H9 (cell line): ENCODE results near the gene HGS. TPM values are rescaled to one million over a fixed set of nuclear protein-coding genes. Genes with fewer than 3 reads are reported as not detected.

Source experiments
- DNase-seq: peaks from one replicate; pipeline ENCODE4 v3.0.0-alpha.2; 2017
- H2AFZ ChIP-seq: one replicate; pipeline ENCODE4 v1.6.1; 2013; ENCODE audit warnings: mild to moderate bottlenecking, low read length, control low read depth, moderate library complexity
- H2AK5ac ChIP-seq: 2 replicates; pipeline ENCODE4 v1.6.1; 2013; ENCODE audit warnings: low read length, control low read depth, mixed read lengths; ENCODE audit not compliant: insufficient read length
- H2BK120ac ChIP-seq: one replicate; pipeline ENCODE4 v1.6.1; 2013; ENCODE audit warnings: low read depth, mild to moderate bottlenecking, low read length, control low read depth, inconsistent platforms; ENCODE audit not compliant: poor library complexity, severe bottlenecking
- H2BK12ac ChIP-seq: 2 replicates; pipeline ENCODE4 v1.6.1; 2013; ENCODE audit warnings: low read length, control low read depth, mixed read lengths, low read depth; ENCODE audit not compliant: insufficient read length
- H2BK15ac ChIP-seq: 2 replicates; pipeline ENCODE4 v1.6.1; 2013; ENCODE audit warnings: low read depth, low read length, control low read depth
- H2BK20ac ChIP-seq: one replicate; pipeline ENCODE4 v1.6.1; 2013; ENCODE audit warnings: low read depth, mild to moderate bottlenecking, low read length, control low read depth, inconsistent platforms; ENCODE audit not compliant: poor library complexity, severe bottlenecking
- H2BK5ac ChIP-seq: 2 replicates; pipeline ENCODE4 v1.6.1; 2013; ENCODE audit warnings: low read length, control low read depth, mixed read lengths; ENCODE audit not compliant: insufficient read length
- H3K14ac ChIP-seq: 2 replicates; pipeline ENCODE4 v1.6.1; 2013; ENCODE audit warnings: low read length, control low read depth; ENCODE audit not compliant: insufficient read depth
- H3K18ac ChIP-seq: 2 replicates; pipeline ENCODE4 v1.6.1; 2013; ENCODE audit warnings: low read depth, mild to moderate bottlenecking, mixed read lengths, low read length, control low read depth; ENCODE audit not compliant: insufficient read length
- H3K23ac ChIP-seq: 2 replicates; pipeline ENCODE4 v1.6.1; 2013; ENCODE audit warnings: low read length, control low read depth, mixed read lengths, low read depth; ENCODE audit not compliant: insufficient read length
- H3K23me2 ChIP-seq: 2 replicates; pipeline ENCODE4 v1.6.1; 2013; ENCODE audit warnings: low read depth, mild to moderate bottlenecking, mixed read lengths, low read length, control low read depth; ENCODE audit not compliant: insufficient read length, poor library complexity, severe bottlenecking
- H3K27ac ChIP-seq: 2 replicates; pipeline ENCODE4 v1.5.1; 2013; ENCODE audit warnings: low read length, control low read depth, mixed read lengths, low read depth; ENCODE audit not compliant: insufficient read length
- H3K27me3 ChIP-seq: 2 replicates; pipeline ENCODE4 v1.6.1; 2013; ENCODE audit warnings: low read length, control low read depth, inconsistent platforms; ENCODE audit not compliant: insufficient read depth
- H3K4ac ChIP-seq: 2 replicates; pipeline ENCODE4 v1.6.1; 2013; ENCODE audit warnings: low read depth, mild to moderate bottlenecking, control low read depth, inconsistent platforms, low read length, moderate library complexity
- H3K4me1 ChIP-seq: 2 replicates; pipeline ENCODE4 v1.6.1; 2013; ENCODE audit warnings: low read length, control low read depth, inconsistent platforms; ENCODE audit not compliant: insufficient read depth
- H3K4me2 ChIP-seq: 2 replicates; pipeline ENCODE4 v1.6.1; 2013; ENCODE audit warnings: low read length, control low read depth, mixed read lengths; ENCODE audit not compliant: insufficient read length, insufficient read depth
- H3K56ac ChIP-seq: 2 replicates; pipeline ENCODE4 v1.6.1; 2013; ENCODE audit warnings: low read depth, mild to moderate bottlenecking, mixed read lengths, low read length, control low read depth; ENCODE audit not compliant: insufficient read length
- H3K79me1 ChIP-seq: 2 replicates; pipeline ENCODE4 v1.6.1; 2013; ENCODE audit warnings: low read depth, mild to moderate bottlenecking, moderate library complexity, low read length, control low read depth, inconsistent platforms; ENCODE audit not compliant: insufficient read depth, poor library complexity, severe bottlenecking
- H3K79me2 ChIP-seq: 2 replicates; pipeline ENCODE4 v1.6.1; 2013; ENCODE audit warnings: low read length, control low read depth, inconsistent platforms; ENCODE audit not compliant: insufficient read depth
- H3K9ac ChIP-seq: 2 replicates; pipeline ENCODE4 v1.6.1; 2013; ENCODE audit warnings: low read length, control low read depth, mixed read lengths; ENCODE audit not compliant: insufficient read length; ENCODE audit errors: extremely low read depth
- H3K9me3 ChIP-seq: one replicate; pipeline ENCODE4 v1.6.1; 2013; ENCODE audit warnings: low read depth, low read length, inconsistent platforms; ENCODE audit not compliant: control insufficient read depth
- H3T11ph ChIP-seq: one replicate; pipeline ENCODE4 v1.6.1; 2013; ENCODE audit warnings: mild to moderate bottlenecking, low read length, control low read depth, inconsistent platforms
- H4K20me1 ChIP-seq: one replicate; pipeline ENCODE4 v1.6.1; 2013; ENCODE audit not compliant: control insufficient read depth, insufficient read length, insufficient read depth
- H4K5ac ChIP-seq: 2 replicates; pipeline ENCODE4 v1.6.1; 2013; ENCODE audit warnings: low read depth, mild to moderate bottlenecking, mixed read lengths, low read length, control low read depth; ENCODE audit not compliant: insufficient read length
- H4K8ac ChIP-seq: replicated peaks from 2 replicates; pipeline ENCODE4 v1.6.1; 2013; ENCODE audit warnings: low read length, control low read depth, mixed read lengths, low read depth; ENCODE audit not compliant: insufficient read length
- H4K91ac ChIP-seq: 2 replicates; pipeline ENCODE4 v1.6.1; 2013; ENCODE audit warnings: low read depth, mild to moderate bottlenecking, moderate library complexity, mixed read lengths, low read length, control low read depth; ENCODE audit not compliant: insufficient read length
- H3K27ac Mint-ChIP-seq, 3 experiments: 2 replicates in 2 of 3; 3 replicates in 1 of 3; pipeline ENCODE4 v1.8.0; 2020 to 2021; ENCODE audit warnings: mixed read lengths in 3 of 3, mild to moderate bottlenecking in 1 of 3, moderate library complexity in 1 of 3
- H3K27me3 Mint-ChIP-seq: 2 replicates; pipeline ENCODE4 v1.8.0; 2021; ENCODE audit warnings: low read depth, mild to moderate bottlenecking, moderate library complexity, mixed read lengths
- H3K36me3 Mint-ChIP-seq, 3 experiments: 2 replicates in 2 of 3; 3 replicates in 1 of 3; pipeline ENCODE4 v1.8.0; 2020 to 2021; ENCODE audit warnings: low read depth in 3 of 3, mixed read lengths in 3 of 3; ENCODE audit not compliant: insufficient read depth in 1 of 3
- H3K4me1 Mint-ChIP-seq, 2 experiments: 2 replicates each; pipeline ENCODE4 v1.8.0; 2020; ENCODE audit warnings: mixed read lengths in 2 of 2
- H3K4me3 Mint-ChIP-seq, 2 experiments: 2 replicates in 1 of 2; 3 replicates in 1 of 2; pipeline ENCODE4 v1.8.0; 2020 to 2021; ENCODE audit warnings: mild to moderate bottlenecking in 2 of 2, mixed read lengths in 2 of 2, moderate library complexity in 1 of 2
- H3K9me3 Mint-ChIP-seq, 2 experiments: 2 replicates in 1 of 2; 3 replicates in 1 of 2; pipeline ENCODE4 v1.8.0; 2020; ENCODE audit warnings: mild to moderate bottlenecking in 2 of 2, mixed read lengths in 2 of 2, moderate library complexity in 1 of 2
- WGBS: extraction: QIAGEN DNeasy Blood & Tissue Kit; methylation state at CpG from one replicate; pipeline ENCODE4 v1.1.7; 2013; ENCODE audit warnings: missing lambda C conversion rate, low lambda C conversion rate, mixed read lengths; ENCODE audit not compliant: insufficient read length; ENCODE audit errors: extremely low coverage; 5-methylcytosine and 5-hydroxymethylcytosine counted together
- total RNA-seq: library from RNA; stranded (reverse); gene quantifications from 2 replicates; pipeline ENCODE4 v1.2.1, GENCODE V29; 2021
- TF ChIP-seq, protein P1 (sequence below): fragments of 200-600 bp; sonication (generic); conservative IDR thresholded peaks from 3 replicates; pipeline ENCODE4 v1.8.0; 2021; ENCODE audit warnings: antibody characterized with exemption, mild to moderate bottlenecking

HGS gene
- total RNA-seq, 1 experiment from 2014 or later, result 106 TPM

DNA sequence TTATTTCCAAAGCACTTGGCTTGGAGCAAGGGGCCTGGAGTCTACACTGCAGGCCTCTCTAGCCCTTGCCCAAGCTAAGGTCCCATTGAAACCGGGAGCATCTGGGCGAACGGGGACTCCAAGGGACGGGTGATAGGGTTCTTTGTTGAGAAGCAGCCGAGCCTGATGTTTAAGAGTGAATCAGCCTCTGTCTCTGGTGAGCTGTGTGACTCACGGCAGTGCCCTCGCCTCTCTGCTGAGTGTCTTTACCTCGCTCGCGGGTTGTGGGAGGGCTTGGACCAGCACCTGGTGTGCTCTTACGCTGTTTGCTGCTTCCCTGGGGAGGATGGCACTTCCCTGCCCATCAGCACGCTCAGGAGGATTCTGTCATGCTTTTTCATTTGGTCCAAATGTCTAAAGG lies 1.3 kb downstream of the HGS start:
- no peak for DNase-seq
- Histone ChIP-seq H3K9ac (peak overlapping the region; percentile 3), H2AK5ac (no peak overlapping the region), H3K79me2 (peaks cover 11% of the 10 kb centered on the region; the same call in 1 of the 2 replicates), H3K14ac (no peak overlapping the region; the same call in 1 of the 2 replicates), H3K23ac (no peak overlapping the region), H3K27me3 (no peaks in the 10 kb centered on the region), H2AFZ (no peak overlapping the region), H3K9me3 (no peaks in the 10 kb centered on the region), H3K4me1 (no peaks in the 10 kb centered on the region), H3K4me2 (peak overlapping the region; percentile 92), H3K23me2 (peaks cover 10% of the 10 kb centered on the region), H4K20me1 (no peaks in the 10 kb centered on the region), H2BK12ac (no peak overlapping the region), H2BK120ac (no peak overlapping the region), H2BK15ac (no peak overlapping the region), H3K79me1 (peaks cover 8% of the 10 kb centered on the region), H2BK20ac (no peak overlapping the region), H4K91ac (no peak overlapping the region), H3K4ac (no peak overlapping the region), H2BK5ac (no peak overlapping the region), H3K18ac (no peak overlapping the region), H3K56ac (no peak overlapping the region), H3T11ph (no peak overlapping the region), H3K27ac (no peak overlapping the region), H4K5ac (no peak overlapping the region), H4K8ac (no peak overlapping the region)
- Mint-ChIP-seq H3K36me3 (peaks cover 28 to 55% (median 51%) of the 10 kb centered on the region in 3 experiments), H3K9me3 (no peaks in the 10 kb centered on the region), H3K27ac (peak overlapping the region in 1 of 3 experiments; percentile 87; a peak in 1 of 7 replicates), H3K27me3 (no peaks in the 10 kb centered on the region), H3K4me1 (peaks cover 14 to 20% of the 10 kb centered on the region in 2 experiments), H3K4me3 (peak overlapping the region; percentile 86 to 89)
- TF ChIP-seq, protein P1, sequence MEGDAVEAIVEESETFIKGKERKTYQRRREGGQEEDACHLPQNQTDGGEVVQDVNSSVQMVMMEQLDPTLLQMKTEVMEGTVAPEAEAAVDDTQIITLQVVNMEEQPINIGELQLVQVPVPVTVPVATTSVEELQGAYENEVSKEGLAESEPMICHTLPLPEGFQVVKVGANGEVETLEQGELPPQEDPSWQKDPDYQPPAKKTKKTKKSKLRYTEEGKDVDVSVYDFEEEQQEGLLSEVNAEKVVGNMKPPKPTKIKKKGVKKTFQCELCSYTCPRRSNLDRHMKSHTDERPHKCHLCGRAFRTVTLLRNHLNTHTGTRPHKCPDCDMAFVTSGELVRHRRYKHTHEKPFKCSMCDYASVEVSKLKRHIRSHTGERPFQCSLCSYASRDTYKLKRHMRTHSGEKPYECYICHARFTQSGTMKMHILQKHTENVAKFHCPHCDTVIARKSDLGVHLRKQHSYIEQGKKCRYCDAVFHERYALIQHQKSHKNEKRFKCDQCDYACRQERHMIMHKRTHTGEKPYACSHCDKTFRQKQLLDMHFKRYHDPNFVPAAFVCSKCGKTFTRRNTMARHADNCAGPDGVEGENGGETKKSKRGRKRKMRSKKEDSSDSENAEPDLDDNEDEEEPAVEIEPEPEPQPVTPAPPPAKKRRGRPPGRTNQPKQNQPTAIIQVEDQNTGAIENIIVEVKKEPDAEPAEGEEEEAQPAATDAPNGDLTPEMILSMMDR, result no peak
- no CpG with 5 or more reads among the region's 12 CpGs for WGBS
